NCI-H748 treated with DMSO at 0.1 percent for 48 hours (cell line): ENCODE results near the gene IL5RA.

ENCODE experiments used
- DNase-seq: peaks from one replicate; lab custom pipeline; 2025; lab: John Stamatoyannopoulos, UW

Gene IL5RA

GRCh38 chr3:3107858-3108257 lies 2.3 kb downstream of the IL5RA start:
- no peak for DNase-seq

- no peak for DNase-seq
These were observed 3.0 kb downstream of the IL5RA start for GRCh38 chr3:3107181-3107580.

GRCh38 chr3:3105815-3106214 lies 4.4 kb downstream of the IL5RA start:
- DNase-seq = no peak

- DNase-seq = no peak
These were observed 4.9 kb downstream of the IL5RA start for GRCh38 chr3:3105246-3105645.

- DNase-seq = no peak
These were observed 7.4 kb downstream of the IL5RA start for GRCh38 chr3:3102751-3103150.

GRCh38 chr3:3101660-3102458 lies 8.3 kb downstream of the IL5RA start:
- no peak for DNase-seq

- no peak for DNase-seq
These were observed 12.2 kb downstream of the IL5RA start for GRCh38 chr3:3097958-3098357.

- DNase-seq = no peak
These were observed 21.2 kb downstream of the IL5RA start for GRCh38 chr3:3089017-3089416.

GRCh38 chr3:3087716-3088465 lies 22.3 kb downstream of the IL5RA start:
- no peak for DNase-seq

GRCh38 chr3:3087279-3087678 lies 22.9 kb downstream of the IL5RA start:
- DNase-seq = no peak

GRCh38 chr3:3086239-3086638 lies 23.9 kb downstream of the IL5RA start:
- DNase-seq = no peak

GRCh38 chr3:3085782-3086181 lies 24.4 kb downstream of the IL5RA start:
- DNase-seq = no peak

- DNase-seq = no peak
These were observed 25.3 kb downstream of the IL5RA start for GRCh38 chr3:3084890-3085289.

- no peak for DNase-seq
These were observed 27.8 kb downstream of the IL5RA start for GRCh38 chr3:3082234-3082924.

GRCh38 chr3:3081381-3082233 lies 28.6 kb downstream of the IL5RA start:
- no peak for DNase-seq

- no peak for DNase-seq
These were observed 29.9 kb downstream of the IL5RA start for GRCh38 chr3:3080309-3080708.

GRCh38 chr3:3074551-3075257 lies 35.5 kb downstream of the IL5RA start:
- DNase-seq = no peak

GRCh38 chr3:3071136-3071535 lies 39.0 kb downstream of the IL5RA start:
- no peak for DNase-seq

- no peak for DNase-seq
These were observed 40.5 kb downstream of the IL5RA start for GRCh38 chr3:3069723-3070122.

- no peak for DNase-seq
These were observed 41.8 kb downstream of the IL5RA start for GRCh38 chr3:3068358-3068881.

GRCh38 chr3:3066910-3067309 lies 43.3 kb downstream of the IL5RA start:
- no peak for DNase-seq
